Esophagus muscularis mucosa (tissue), 3 donors: Measurements from ENCODE around the gene KRT83.

Source experiments
- POLR2AphosphoS5 ChIP-seq, 2 donors: sonication (generic); formaldehyde crosslinking; IDR thresholded peaks; one replicate each; pipeline ENCODE4 v1.6.1; 2017; ENCODE audit warnings: antibody characterized with exemption in 2 of 2
- TF ChIP-seq, protein P1 (sequence below), 3 experiments: fragments of 200-600 bp in 2 of 3; fragments of 450-650 bp in 1 of 3; sonication (generic) in 2 of 3; IDR thresholded peaks; one replicate each; pipeline ENCODE4 v1.5.1; 2017 to 2019; ENCODE audit warnings: antibody characterized with exemption in 3 of 3, mild to moderate bottlenecking in 2 of 3, moderate library complexity in 1 of 3

DNA sequence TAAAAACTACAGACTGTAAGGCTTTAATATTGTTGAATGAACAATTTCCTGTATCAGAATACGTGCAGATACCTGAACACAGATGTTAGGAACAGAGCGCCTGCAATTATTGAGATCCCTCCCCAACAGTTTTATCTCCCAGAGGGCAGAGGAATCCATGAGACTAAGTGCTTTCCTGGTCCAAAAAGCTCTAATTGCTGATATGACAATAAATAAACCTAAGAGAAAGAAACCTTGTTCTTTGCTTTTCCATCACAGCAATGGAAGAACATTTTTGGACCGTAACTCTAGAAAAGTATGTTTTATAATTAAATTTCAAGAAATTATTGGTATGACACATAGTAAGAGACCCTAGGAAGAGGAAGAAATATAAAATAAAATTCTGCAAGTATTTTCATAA is 13.0 kb upstream of the KRT83 start:
- TF ChIP-seq, protein P1, sequence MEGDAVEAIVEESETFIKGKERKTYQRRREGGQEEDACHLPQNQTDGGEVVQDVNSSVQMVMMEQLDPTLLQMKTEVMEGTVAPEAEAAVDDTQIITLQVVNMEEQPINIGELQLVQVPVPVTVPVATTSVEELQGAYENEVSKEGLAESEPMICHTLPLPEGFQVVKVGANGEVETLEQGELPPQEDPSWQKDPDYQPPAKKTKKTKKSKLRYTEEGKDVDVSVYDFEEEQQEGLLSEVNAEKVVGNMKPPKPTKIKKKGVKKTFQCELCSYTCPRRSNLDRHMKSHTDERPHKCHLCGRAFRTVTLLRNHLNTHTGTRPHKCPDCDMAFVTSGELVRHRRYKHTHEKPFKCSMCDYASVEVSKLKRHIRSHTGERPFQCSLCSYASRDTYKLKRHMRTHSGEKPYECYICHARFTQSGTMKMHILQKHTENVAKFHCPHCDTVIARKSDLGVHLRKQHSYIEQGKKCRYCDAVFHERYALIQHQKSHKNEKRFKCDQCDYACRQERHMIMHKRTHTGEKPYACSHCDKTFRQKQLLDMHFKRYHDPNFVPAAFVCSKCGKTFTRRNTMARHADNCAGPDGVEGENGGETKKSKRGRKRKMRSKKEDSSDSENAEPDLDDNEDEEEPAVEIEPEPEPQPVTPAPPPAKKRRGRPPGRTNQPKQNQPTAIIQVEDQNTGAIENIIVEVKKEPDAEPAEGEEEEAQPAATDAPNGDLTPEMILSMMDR (IDR thresholded peaks at IDR 0.05) = no peak
- TF ChIP-seq POLR2AphosphoS5 (IDR thresholded peaks at IDR 0.05) = no peak
